Muscle of leg (tissue), 11 donors: ENCODE data around the gene BOD1L1. TPM values are rescaled to one million over a fixed set of nuclear protein-coding genes. Genes with fewer than 3 reads are reported as not detected.

Experiments used
- DNase-seq: peaks from one replicate; pipeline ENCODE4 v3.0.0; 2013
- H3K27ac ChIP-seq: one replicate; pipeline ENCODE4 v1.5.1; 2013; ENCODE audit warnings: mild to moderate bottlenecking, low read length, control low read depth
- H3K27me3 ChIP-seq: one replicate; pipeline ENCODE4 v1.6.1; 2013; ENCODE audit warnings: low read length; ENCODE audit not compliant: control insufficient read depth, insufficient read depth
- H3K36me3 ChIP-seq: one replicate; pipeline ENCODE4 v1.6.1; 2013; ENCODE audit warnings: low read length; ENCODE audit not compliant: control insufficient read depth, insufficient read depth
- H3K4me1 ChIP-seq: one replicate; pipeline ENCODE4 v1.6.1; 2013; ENCODE audit warnings: low read length; ENCODE audit not compliant: control insufficient read depth, insufficient read depth
- H3K4me3 ChIP-seq: one replicate; pipeline ENCODE4 v1.5.1; 2013; ENCODE audit warnings: low read length, control low read depth
- H3K9me3 ChIP-seq: replicated peaks from 2 replicates; pipeline ENCODE4 v1.6.1; 2013; ENCODE audit warnings: low read depth, low read length; ENCODE audit not compliant: control insufficient read depth
- WGBS: methylation state at CpG from one replicate; pipeline ENCODE4 v1.1.5; 2013; ENCODE audit warnings: missing lambda C conversion rate; ENCODE audit not compliant: insufficient coverage; 5-methylcytosine and 5-hydroxymethylcytosine counted together
- polyA plus RNA-seq, 8 donors: library from polyadenylated mRNA; unstranded; fragments of 120-200 nt; gene quantifications; one replicate each; pipeline versions ENCODE4 v1.2.1 to v1.2.3, GENCODE V29; 2013; ENCODE audit warnings: inconsistent platforms in 1 of 8, low replicate concordance in 1 of 8; ENCODE audit not compliant: insufficient read length in 8 of 8, insufficient read depth in 1 of 8
- total RNA-seq: library from RNA; stranded (reverse); fragments of 120-200 nt; gene quantifications from one replicate; pipeline ENCODE4 v1.2.4, GENCODE V29; 2013

The BOD1L1 gene
- total and polyA plus RNA-seq, 9 donors: 25.5 to 39.8 (median 32.1) TPM

DNA sequence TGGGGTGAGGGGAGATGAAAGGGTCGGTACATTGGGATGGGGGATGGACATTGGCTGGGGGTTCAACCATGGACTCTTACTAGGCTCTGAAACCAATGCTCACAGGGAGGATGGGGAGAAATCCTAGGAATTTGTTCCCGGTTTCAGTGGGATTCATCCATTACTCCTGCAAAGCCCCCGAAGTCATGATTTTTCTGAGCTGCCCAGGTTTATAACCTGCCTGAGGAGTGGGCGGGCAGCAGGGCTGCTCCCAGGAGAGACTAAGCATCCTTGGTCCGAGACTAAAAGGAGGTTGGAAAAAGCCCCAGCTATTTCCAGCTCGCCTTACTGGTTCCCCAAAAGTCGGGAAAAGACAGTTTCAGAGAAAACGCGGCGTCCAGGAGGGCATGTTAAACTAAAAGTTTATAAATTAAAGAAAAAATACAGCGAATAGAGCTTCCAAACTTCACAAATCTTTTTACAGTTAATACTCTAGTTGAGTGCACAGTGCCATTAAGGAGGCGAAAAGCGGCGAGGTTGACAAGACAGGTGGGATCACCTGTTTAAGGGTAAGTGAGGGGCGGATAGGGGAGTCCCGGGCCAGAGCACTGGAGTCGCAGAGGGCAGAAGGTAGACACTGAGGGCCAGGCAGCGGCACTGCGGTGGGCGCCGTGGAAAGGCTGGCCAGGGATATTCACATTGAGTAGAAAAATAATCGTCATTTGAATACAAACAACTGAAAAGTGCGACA lies 86.9 kb downstream of the BOD1L1 start:
- 29% methylated on average over 15 of the region's 23 CpGs for WGBS
- H3K27me3 ChIP-seq: peaks cover 93% of the 10 kb centered on the region
- H3K27ac ChIP-seq: no peak overlapping the region
- H3K4me1 ChIP-seq: peaks cover 25% of the 10 kb centered on the region
- no peak overlapping the region for H3K4me3 ChIP-seq
- peaks cover 2% of the 10 kb centered on the region for H3K9me3 ChIP-seq
- DNase-seq: no peak
- H3K36me3 ChIP-seq: no peaks in the 10 kb centered on the region

DNA sequence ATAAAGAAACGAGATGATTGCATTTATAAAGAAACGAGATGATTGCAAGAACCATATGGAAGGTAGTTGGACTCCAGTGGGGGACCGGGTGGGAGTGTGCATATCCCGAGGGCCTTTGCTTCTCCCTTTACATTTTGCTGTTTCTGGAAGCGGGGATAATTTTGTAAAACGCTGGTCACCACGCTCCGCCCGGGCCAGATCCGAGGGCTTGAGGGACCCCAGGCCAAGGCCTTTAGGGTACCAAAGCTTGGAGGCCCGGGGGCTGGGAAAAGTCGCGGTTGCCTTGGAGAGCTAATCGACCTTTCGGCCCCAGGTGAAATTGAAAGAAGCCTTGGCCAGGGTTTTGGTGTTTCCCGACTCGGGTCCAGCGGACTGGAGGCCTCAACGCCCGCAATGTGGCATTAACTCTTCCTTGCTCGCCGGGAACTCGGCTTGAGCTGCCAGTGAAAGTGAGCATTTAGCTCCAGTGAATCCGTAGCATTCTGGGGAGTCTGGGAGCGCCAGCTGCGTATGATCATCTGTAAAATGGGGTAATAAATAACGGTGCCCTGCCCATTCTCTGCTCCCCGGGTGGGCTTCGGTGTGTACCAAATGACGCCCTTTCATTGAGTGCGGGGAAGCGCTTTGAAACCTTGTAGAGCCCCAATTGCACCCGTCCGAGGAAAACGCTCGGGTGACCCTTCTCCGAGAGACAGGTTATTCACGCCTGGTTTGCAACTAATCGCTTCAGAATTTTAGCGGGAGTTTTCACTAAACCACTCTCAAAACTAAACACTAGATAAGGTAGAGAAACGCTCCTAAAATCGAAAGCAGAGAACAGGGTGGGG lies 87.7 kb downstream of the BOD1L1 start:
- Histone ChIP-seq H3K27me3 (peaks cover 97% of the 10 kb centered on the region), H3K9me3 (peaks cover 2% of the 10 kb centered on the region), H3K4me1 (peaks cover 22% of the 10 kb centered on the region), H3K4me3 (no peak overlapping the region), H3K36me3 (no peaks in the 10 kb centered on the region), H3K27ac (no peak overlapping the region)
- WGBS: 22% methylated on average over 30 of the region's 42 CpGs
- DNase-seq: no peak

DNA sequence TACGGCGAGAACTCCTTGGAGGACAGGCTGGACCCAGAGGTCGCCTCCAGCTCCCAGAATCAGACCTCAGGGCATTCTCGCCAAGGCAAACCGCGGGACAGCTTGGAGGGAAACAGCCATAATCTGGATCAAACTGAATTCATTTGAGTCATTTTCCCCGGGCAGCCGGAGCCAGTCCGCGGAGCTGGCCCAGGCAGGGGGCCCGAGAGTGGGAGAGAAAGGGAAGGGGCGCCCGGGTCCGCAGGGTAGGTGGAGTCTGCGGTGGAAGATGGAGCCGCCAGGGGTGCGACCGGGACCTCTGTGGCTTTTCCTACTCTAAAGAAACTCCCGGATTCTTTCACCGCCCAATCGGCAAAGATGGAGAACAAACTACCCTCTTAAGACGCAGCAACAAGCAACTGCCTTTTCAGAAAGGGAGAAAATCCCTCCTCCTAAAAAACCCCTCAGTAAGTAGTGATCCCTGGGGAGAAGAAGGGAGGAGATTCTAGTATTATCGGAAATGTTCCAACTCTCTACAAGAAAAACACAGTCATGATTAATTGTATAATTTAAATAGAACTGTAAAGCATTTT lies 88.4 kb downstream of the BOD1L1 start:
- no peak overlapping the region for H3K4me3 ChIP-seq

DNA sequence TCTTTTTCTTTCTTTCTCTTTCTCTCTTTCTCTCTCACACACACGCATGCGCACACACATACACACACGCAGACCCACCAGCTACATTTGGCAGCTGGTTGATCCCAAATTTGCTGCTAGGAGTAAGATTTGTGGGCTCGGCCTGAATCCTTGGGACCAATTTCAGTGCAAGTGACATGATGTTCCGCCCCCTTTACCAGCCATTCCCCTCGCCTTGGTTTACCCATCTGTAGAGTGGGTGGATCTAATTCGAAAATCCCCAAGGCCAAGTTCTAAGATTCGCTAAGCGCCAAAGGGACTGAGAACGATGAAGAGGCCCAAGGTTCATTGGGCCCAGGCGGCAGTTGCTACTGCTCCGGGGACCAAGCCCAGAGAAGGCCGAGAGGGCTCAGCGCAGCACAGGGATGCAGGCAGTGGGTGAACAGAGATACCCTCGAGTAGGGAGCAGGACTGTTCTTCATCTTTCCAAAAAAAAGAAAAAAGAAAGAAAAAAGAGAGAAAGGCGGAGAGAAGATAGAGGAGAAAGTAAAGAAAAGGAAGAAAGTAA lies 89.0 kb downstream of the BOD1L1 start:
- no peak for DNase-seq
- Histone ChIP-seq H3K9me3 (peaks cover 2% of the 10 kb centered on the region), H3K4me1 (peaks cover 18% of the 10 kb centered on the region), H3K4me3 (no peak overlapping the region), H3K27me3 (peaks cover 100% of the 10 kb centered on the region), H3K36me3 (no peaks in the 10 kb centered on the region), H3K27ac (no peak overlapping the region)
- 16% methylated on average over 10 of the region's 16 CpGs for WGBS

More for the DNA sequence above, 88.4 kb downstream of the BOD1L1 start:
- Histone ChIP-seq H3K27me3 (peaks cover 100% of the 10 kb centered on the region), H3K9me3 (peaks cover 2% of the 10 kb centered on the region), H3K4me1 (peaks cover 21% of the 10 kb centered on the region), H3K27ac (no peak overlapping the region), H3K36me3 (no peaks in the 10 kb centered on the region)
- 21% methylated on average over 10 of the region's 23 CpGs for WGBS
- DNase-seq: no peak

DNA sequence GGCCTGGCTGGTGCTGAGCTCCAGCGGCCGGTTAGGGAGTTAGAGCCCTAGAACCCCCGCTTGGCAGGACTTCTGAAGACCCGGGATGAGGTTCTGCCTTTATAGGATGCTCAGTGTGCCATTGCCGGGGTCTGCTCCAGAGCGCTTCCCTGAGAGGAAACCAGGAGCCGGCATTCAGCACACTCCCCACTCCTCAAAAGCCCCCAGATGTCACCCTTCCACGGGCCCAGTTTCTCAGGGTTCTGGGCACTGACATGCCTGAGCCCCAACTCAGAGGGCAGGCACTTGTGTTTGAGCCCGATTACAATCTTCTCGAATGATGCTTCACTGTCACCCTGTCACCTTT lies 89.7 kb downstream of the BOD1L1 start:
- 16% methylated on average over 7 of the region's 10 CpGs for WGBS
- H3K27ac ChIP-seq: no peak overlapping the region
- no peak overlapping the region for H3K4me3 ChIP-seq
- no peaks in the 10 kb centered on the region for H3K36me3 ChIP-seq
- no peak for DNase-seq
- H3K4me1 ChIP-seq: peaks cover 14% of the 10 kb centered on the region
- H3K9me3 ChIP-seq: peaks cover 2% of the 10 kb centered on the region
- H3K27me3 ChIP-seq: peaks cover 100% of the 10 kb centered on the region

DNA sequence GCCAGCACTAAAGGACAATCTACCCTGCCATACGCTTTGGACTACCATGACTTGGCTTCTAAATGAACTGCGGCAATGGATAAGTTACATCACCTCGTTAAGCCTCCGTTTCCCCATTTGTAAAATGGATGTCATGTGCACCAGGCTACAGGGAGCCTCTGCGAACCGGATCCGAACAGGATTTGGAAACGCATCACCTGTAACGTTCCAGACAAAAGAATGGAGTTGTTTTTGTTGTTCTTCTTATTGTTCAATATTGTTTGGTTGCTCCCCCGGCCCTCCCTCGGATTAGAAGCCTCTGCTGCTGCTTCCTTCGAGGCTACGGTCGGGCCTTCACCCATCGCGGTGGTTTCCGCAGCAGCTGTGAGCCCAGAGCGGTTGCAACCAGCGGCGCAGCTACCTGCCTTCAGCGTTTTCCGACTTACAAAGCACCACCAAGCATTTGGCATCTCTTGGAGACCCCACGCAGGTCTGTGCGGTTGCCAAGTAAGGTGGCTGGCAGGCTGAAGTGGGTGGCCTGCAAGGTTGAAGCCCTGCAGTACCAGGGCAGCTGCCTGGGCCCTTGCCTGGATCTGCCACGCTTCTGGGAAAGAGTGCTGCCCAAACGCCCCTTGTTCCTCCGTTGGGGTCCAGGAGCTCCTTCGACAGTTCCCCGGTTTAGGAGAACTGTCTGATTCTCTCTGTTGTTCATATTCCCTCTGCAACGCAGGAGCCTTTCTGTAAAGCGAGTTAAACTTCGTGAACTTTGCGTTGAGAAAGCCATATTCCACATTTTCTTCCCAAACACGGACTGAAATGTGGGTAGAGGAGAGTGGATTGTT lies 90.3 kb downstream of the BOD1L1 start:
- Histone ChIP-seq H3K4me1 (peaks cover 12% of the 10 kb centered on the region), H3K27me3 (peaks cover 98% of the 10 kb centered on the region), H3K27ac (no peak overlapping the region), H3K9me3 (peaks cover 2% of the 10 kb centered on the region), H3K4me3 (no peak overlapping the region), H3K36me3 (no peaks in the 10 kb centered on the region)
- 23% methylated on average over 23 of the region's 34 CpGs for WGBS
- no peak for DNase-seq

DNA sequence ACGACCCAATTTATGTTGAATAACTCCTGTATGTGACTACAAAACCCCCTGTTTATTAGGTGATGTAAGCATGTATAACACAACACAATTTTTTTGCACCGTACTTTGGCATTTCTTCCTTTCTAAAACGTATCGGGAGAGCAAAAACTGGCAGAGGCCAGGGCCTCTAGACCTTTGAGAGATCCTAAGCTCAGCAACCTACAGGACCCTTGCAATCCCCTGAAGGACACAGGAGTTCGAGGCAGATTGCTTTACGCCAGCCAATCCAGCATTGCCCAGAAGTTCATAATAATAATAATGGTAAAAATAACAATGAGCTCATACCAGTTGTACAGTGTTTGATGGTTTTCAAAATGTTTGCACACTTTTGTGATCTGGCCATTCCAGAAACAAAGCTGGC lies 90.9 kb downstream of the BOD1L1 start:
- no peaks in the 10 kb centered on the region for H3K36me3 ChIP-seq
- H3K9me3 ChIP-seq: peaks cover 2% of the 10 kb centered on the region
- peaks cover 96% of the 10 kb centered on the region for H3K27me3 ChIP-seq
- no peak for DNase-seq
- peaks cover 6% of the 10 kb centered on the region for H3K4me1 ChIP-seq
- no peak overlapping the region for H3K4me3 ChIP-seq
- no CpG with 5 or more reads among the region's 6 CpGs for WGBS
- no peak overlapping the region for H3K27ac ChIP-seq

DNA sequence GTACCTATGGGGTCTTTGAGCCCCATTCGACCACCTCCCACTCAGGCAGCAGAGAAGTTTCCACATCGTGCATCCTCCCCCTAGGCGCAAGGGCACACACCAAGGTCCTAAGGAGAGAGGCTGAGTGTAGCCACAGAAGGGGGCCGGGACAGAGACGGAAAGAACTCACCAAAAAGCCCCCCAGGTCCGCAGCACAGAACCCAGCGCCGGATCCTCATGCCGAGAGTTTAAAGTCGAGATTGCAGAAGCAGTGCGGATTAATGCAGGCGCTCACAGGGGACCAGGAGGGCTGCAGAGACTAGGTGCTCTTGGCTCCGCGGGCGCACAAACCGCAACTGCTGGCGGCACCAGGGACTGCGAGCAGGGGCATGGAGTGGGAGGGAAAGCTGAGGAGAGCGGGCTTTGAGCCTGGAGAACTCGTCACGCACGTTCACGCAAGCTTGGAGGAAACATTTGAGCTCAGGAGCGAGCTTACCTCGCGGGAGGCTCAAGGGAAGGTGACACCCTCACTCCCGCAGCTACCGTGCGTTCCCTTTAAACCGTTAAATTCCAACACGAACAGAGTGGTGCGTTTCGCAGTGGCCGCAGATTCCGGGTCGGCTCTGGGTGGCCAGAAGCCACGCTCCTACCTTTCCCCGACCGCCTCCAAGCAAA lies 91.7 kb downstream of the BOD1L1 start:
- WGBS: 4% methylated on average over 29 of the region's 39 CpGs
- Histone ChIP-seq H3K4me1 (peaks cover 10% of the 10 kb centered on the region), H3K27me3 (peaks cover 96% of the 10 kb centered on the region), H3K27ac (no peak overlapping the region), H3K36me3 (no peaks in the 10 kb centered on the region), H3K9me3 (peaks cover 2% of the 10 kb centered on the region), H3K4me3 (no peak overlapping the region)
- DNase-seq: no peak

DNA sequence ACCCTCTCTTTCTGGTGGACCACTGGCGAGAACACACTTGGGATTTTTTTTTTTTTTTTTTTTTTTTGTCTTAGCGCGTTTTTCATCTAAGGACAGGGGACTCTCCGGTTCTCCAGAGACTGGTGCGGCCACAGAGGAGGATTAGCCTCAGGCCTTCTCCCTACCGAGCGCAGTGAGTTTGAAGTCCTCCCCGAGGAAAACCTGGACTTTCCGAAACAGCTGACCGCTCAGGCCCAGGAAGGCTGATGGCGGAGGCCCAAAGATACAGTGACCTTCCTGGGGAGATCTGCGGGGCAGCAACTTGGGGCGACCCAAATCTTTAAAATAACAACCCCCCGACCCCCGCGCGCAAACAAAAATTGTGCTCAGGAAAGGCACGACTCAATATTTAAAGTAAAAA lies 92.4 kb downstream of the BOD1L1 start:
- H3K27me3 ChIP-seq: peaks cover 96% of the 10 kb centered on the region
- under 1% methylated on average over 10 of the region's 18 CpGs for WGBS
- H3K4me1 ChIP-seq: peaks cover 10% of the 10 kb centered on the region
- no peak for DNase-seq
- H3K36me3 ChIP-seq: no peaks in the 10 kb centered on the region
- H3K9me3 ChIP-seq: peaks cover 2% of the 10 kb centered on the region
- no peak overlapping the region for H3K4me3 ChIP-seq
- no peak overlapping the region for H3K27ac ChIP-seq
